PC-9 (cell line): ENCODE measurements around the gene DIP2C.

Source experiments
- EZH2 ChIP-seq: fragments of 200-600 bp; sonication (generic); IDR thresholded peaks from 2 replicates; pipeline ENCODE4 v1.8.0; 2017; ENCODE audit warnings: antibody characterized with exemption, low read depth
- TF ChIP-seq, protein P1 (sequence below): fragments of 200-600 bp; sonication (generic); conservative IDR thresholded peaks from 2 replicates; pipeline ENCODE4 v1.6.1; 2017; ENCODE audit warnings: mixed run types, antibody characterized with exemption, mild to moderate bottlenecking, moderate library complexity

DNA sequence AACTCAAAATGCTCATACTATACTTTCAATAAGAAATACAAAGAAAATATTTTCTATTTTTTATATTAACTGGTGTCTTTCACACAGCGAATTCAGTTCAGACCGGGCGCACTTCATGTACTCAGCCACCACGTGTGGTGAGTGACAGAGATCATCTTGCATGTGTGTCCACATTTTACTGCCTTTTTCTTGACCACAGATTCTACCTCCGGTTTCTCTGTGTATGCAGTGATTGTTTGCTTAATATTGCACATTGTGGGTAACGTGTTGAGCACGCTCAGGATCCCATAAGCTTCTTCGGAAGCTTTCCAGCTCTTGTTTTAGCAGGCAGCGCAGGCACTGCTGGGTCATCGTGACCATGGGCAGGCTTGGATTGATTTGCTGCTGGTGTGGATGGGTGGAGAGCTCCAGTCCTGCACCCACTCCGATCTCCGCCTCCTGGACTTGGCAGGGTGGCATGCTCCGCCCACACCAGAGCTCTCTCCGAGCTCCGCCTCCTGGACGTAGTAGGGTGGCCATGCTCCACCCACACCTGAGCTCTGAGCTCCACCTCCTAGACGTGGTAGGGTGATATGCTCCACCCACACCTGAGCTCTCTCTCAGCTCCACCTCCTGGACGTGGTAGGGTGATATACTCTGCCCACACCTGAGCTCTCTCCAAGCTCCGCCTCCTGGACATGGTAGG lies 253.3 kb downstream of the DIP2C start:
- TF ChIP-seq, protein P1, sequence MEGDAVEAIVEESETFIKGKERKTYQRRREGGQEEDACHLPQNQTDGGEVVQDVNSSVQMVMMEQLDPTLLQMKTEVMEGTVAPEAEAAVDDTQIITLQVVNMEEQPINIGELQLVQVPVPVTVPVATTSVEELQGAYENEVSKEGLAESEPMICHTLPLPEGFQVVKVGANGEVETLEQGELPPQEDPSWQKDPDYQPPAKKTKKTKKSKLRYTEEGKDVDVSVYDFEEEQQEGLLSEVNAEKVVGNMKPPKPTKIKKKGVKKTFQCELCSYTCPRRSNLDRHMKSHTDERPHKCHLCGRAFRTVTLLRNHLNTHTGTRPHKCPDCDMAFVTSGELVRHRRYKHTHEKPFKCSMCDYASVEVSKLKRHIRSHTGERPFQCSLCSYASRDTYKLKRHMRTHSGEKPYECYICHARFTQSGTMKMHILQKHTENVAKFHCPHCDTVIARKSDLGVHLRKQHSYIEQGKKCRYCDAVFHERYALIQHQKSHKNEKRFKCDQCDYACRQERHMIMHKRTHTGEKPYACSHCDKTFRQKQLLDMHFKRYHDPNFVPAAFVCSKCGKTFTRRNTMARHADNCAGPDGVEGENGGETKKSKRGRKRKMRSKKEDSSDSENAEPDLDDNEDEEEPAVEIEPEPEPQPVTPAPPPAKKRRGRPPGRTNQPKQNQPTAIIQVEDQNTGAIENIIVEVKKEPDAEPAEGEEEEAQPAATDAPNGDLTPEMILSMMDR, result no peak
- no peak for TF ChIP-seq EZH2
